Endothelial cell of umbilical vein (primary cell): ENCODE measurements around the gene CACNB1. TPM values are rescaled to one million over a fixed set of nuclear protein-coding genes. Genes with fewer than 3 reads are reported as not detected.

Experiments
- BruUV-seq: library from RNA; stranded (reverse); fragments of 400-500 nt; replicated peaks from 2 replicates; lab custom pipeline; 2021; lab: Mats Ljungman, UMichigan
- CTCF ChIA-PET: fragments of 300-600, 350-600 bp; sonication (Branson Sonifier 250); formaldehyde crosslinking; loops from one replicate; lab custom pipeline; 2021; ENCODE audit warnings: antibody characterized with exemption, inconsistent platforms; lab: Charles Lee
- POLR2A ChIA-PET: fragments of 300-600, 350-600 bp; sonication (Branson Sonifier 250); formaldehyde crosslinking; loops from one replicate; lab custom pipeline; 2021; ENCODE audit warnings: antibody characterized with exemption, inconsistent platforms; lab: Charles Lee
- DNase-seq: peaks from one replicate; pipeline ENCODE4 v3.0.0-alpha.2; 2011; ENCODE audit warnings: low read depth, low spot score
- FAIRE-seq: peaks from 2 replicates; lab custom pipeline; 2011; peaks lifted over from hg19 to GRCh38; lab: Jason Lieb, UNC
- H2AFZ ChIP-seq: 2 replicates; pipeline ENCODE4 v1.6.0; 2012; ENCODE audit warnings: low read depth, low read length, control low read depth, inconsistent platforms
- H3K27ac ChIP-seq: 2 replicates; pipeline ENCODE4 v1.5.1; 2011; ENCODE audit warnings: low read depth, mild to moderate bottlenecking, control low read depth, low read length, moderate library complexity; ENCODE audit not compliant: insufficient read depth
- H3K27me3 ChIP-seq, 2 experiments: 2 replicates each; pipeline versions ENCODE4 v1.6.0 to v1.6.1; 2011; ENCODE audit warnings: low read length in 2 of 2, mixed read lengths in 1 of 2; ENCODE audit not compliant: control insufficient read depth in 2 of 2, insufficient read depth in 2 of 2
- H3K36me3 ChIP-seq, 2 experiments: 2 replicates in 1 of 2; 3 replicates in 1 of 2; pipeline ENCODE4 v1.5.1; 2011; ENCODE audit warnings: low read length in 2 of 2, mild to moderate bottlenecking in 1 of 2, moderate library complexity in 1 of 2; ENCODE audit not compliant: control insufficient read depth in 2 of 2, insufficient read depth in 2 of 2; ENCODE audit errors: extremely low read depth in 1 of 2
- H3K4me1 ChIP-seq: 3 replicates; pipeline ENCODE4 v1.5.1; 2011; ENCODE audit warnings: mild to moderate bottlenecking, low read length; ENCODE audit not compliant: control insufficient read depth, insufficient read depth; ENCODE audit errors: extremely low read depth
- H3K4me2 ChIP-seq: 2 replicates; pipeline ENCODE4 v1.6.1; 2011; ENCODE audit warnings: low read length, control low read depth, mixed read lengths; ENCODE audit not compliant: insufficient read depth
- H3K4me3 ChIP-seq, 3 experiments: fragments of 200-600 bp in 1 of 3; sonication (generic), shearing (Covaris generic) in 1 of 3; replicated peaks in 1 of 3; 2 replicates each; pipeline ENCODE4 v1.5.1; 2011 to 2016; ENCODE audit warnings: control low read depth in 3 of 3, low read length in 3 of 3, mild to moderate bottlenecking in 2 of 3, inconsistent platforms in 1 of 3, low read depth in 1 of 3, moderate library complexity in 1 of 3; ENCODE audit not compliant: insufficient read depth in 1 of 3
- H3K79me2 ChIP-seq: 2 replicates; pipeline ENCODE4 v1.6.0; 2012; ENCODE audit warnings: low read length, inconsistent platforms; ENCODE audit not compliant: control insufficient read depth, insufficient read depth
- H3K9ac ChIP-seq: replicated peaks from 2 replicates; pipeline ENCODE3; 2011; ENCODE audit warnings: low read length, control low read depth; ENCODE audit not compliant: insufficient read depth; ENCODE audit errors: extremely low read depth
- H3K9me1 ChIP-seq: replicated peaks from 3 replicates; pipeline ENCODE4 v1.6.0; 2011; ENCODE audit warnings: mild to moderate bottlenecking, low read length; ENCODE audit not compliant: control insufficient read depth, insufficient read depth; ENCODE audit errors: extremely low read depth
- H3K9me3 ChIP-seq: replicated peaks from 2 replicates; pipeline ENCODE4 v1.5.1; 2012; ENCODE audit warnings: low read length, inconsistent platforms; ENCODE audit not compliant: control insufficient read depth, insufficient read depth
- H4K20me1 ChIP-seq: replicated peaks from 2 replicates; pipeline ENCODE3; 2011; ENCODE audit warnings: mild to moderate bottlenecking, low read length; ENCODE audit not compliant: control insufficient read depth, insufficient read depth; ENCODE audit errors: extremely low read depth
- EZH2 ChIP-seq: IDR thresholded peaks from 2 replicates; pipeline ENCODE4 v1.6.1; 2012; ENCODE audit warnings: borderline replicate concordance, low read depth, mild to moderate bottlenecking, moderate library complexity, low read length, inconsistent platforms; ENCODE audit not compliant: severe bottlenecking
- FOS ChIP-seq: IDR thresholded peaks from 2 replicates; pipeline ENCODE4 v1.6.1; 2011; ENCODE audit warnings: mild to moderate bottlenecking, low read length, moderate library complexity, borderline replicate concordance; ENCODE audit not compliant: insufficient read depth
- GATA2 ChIP-seq: IDR thresholded peaks from 2 replicates; pipeline ENCODE4 v1.7.0; 2011; ENCODE audit warnings: low read depth, mild to moderate bottlenecking, moderate library complexity, mixed read lengths, low read length; ENCODE audit not compliant: insufficient read length, insufficient read depth
- JUN ChIP-seq: IDR thresholded peaks from 2 replicates; pipeline ENCODE4 v1.6.1; 2011; ENCODE audit warnings: borderline replicate concordance, low read depth; ENCODE audit not compliant: insufficient read length, insufficient read depth
- MYC ChIP-seq: IDR thresholded peaks from one replicate; pipeline ENCODE4 v1.6.1; 2011; ENCODE audit warnings: mild to moderate bottlenecking, low read depth, low read length
- POLR2A ChIP-seq: IDR thresholded peaks from 2 replicates; pipeline ENCODE4 v1.6.1; 2012; ENCODE audit warnings: low read depth, mild to moderate bottlenecking, control low read depth, low read length
- POLR2AphosphoS5 ChIP-seq: IDR thresholded peaks from 2 replicates; pipeline ENCODE4 v1.6.1; 2012; ENCODE audit warnings: low read depth, mild to moderate bottlenecking, control low read depth, low read length, moderate library complexity; ENCODE audit not compliant: insufficient read depth
- dilution Hi-C: fragments of 300-500 bp; cut with MboI; formaldehyde crosslinking; loops from one replicate; pipeline ENCODE4 v1.15.0; 2019; ENCODE audit warnings: low sequenced_read_pairs; ENCODE audit not compliant: extremely low pct_ligation_motif_present
- intact Hi-C: fragments of 100-400 bp; cut with micrococcal nuclease; formaldehyde crosslinking; loops from one replicate; pipeline ENCODE4 v1.10.0; 2022
- polyA plus RNA-seq, 4 experiments: library from polyadenylated mRNA; depleted of rRNA in 3 of 4; stranded (reverse) in 3 of 4; unstranded in 1 of 4; fragments of >200 nt; gene quantifications; 2 replicates each; pipeline versions ENCODE4 v1.2.1 to v1.2.3, GENCODE V29; 2011 to 2012; ENCODE audit warnings: missing spikeins in 1 of 4
- total RNA-seq: library from RNA; stranded (reverse); gene quantifications from 2 replicates; pipeline ENCODE4 v1.2.3, GENCODE V29; 2021
- TF ChIP-seq, protein P1 (sequence below): IDR thresholded peaks from 2 replicates; pipeline ENCODE4 v1.6.1; 2011; ENCODE audit not compliant: insufficient read depth, insufficient read length
- TF ChIP-seq, protein P2 (sequence below), 2 donors: IDR thresholded peaks; 1 replicate in 1 of 2; 2 replicates in 1 of 2; pipeline ENCODE4 v1.5.1; 2011; ENCODE audit warnings: low read length in 2 of 2, mild to moderate bottlenecking in 2 of 2, moderate library complexity in 2 of 2, control low read depth in 1 of 2, inconsistent platforms in 1 of 2, low read depth in 1 of 2; ENCODE audit not compliant: insufficient read depth in 1 of 2; ENCODE audit errors: extremely low read depth in 1 of 2

CACNB1 gene
- total and polyA plus RNA-seq, 2 donors (not counting 3 experiments of a cell fraction or from before 2014, with no cell fraction given): 4.7 to 12.3 TPM

GRCh38 chr17:39150795-39151149 lies 46.7 kb downstream of the CACNB1 start:
- CTCF ChIA-PET: interaction anchor here (0.6 to 14.1 kb wide), 3 partner anchors 167 to 361 kb away, joined by 3 to 550 read pairs (median 3); no protein-coding TSS in a partner anchor
- Histone ChIP-seq H3K36me3 (no peaks in the 10 kb centered on the region), H4K20me1 (no peaks in the 10 kb centered on the region), H3K27ac (no peak overlapping the region), H3K27me3 (peaks cover 18 to 27% of the 10 kb centered on the region in 2 experiments), H2AFZ (no peak overlapping the region), H3K4me3 (no peak overlapping the region), H3K4me1 (peaks cover 8% of the 10 kb centered on the region), H3K4me2 (no peak overlapping the region), H3K9me3 (no peaks in the 10 kb centered on the region), H3K79me2 (no peaks in the 10 kb centered on the region), H3K9me1 (no peaks in the 10 kb centered on the region), H3K9ac (no peak overlapping the region)
- dilution Hi-C loops (no loop called here), intact Hi-C loops (loop anchor here (5.0 kb wide), 2 partner anchors 183 to 398 kb away; partner anchors contain the start of genes FBXO47 and PSMB3)
- FAIRE-seq (no peak), DNase-seq (no peak)
- TF ChIP-seq GATA2: no peak
- no peak for TF ChIP-seq EZH2
- TF ChIP-seq, protein P1, sequence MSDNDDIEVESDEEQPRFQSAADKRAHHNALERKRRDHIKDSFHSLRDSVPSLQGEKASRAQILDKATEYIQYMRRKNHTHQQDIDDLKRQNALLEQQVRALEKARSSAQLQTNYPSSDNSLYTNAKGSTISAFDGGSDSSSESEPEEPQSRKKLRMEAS: no peak
- TF ChIP-seq MYC: no peak
- TF ChIP-seq POLR2A: no peak
- TF ChIP-seq FOS: no peak
- TF ChIP-seq JUN: no peak
- no peak for TF ChIP-seq POLR2AphosphoS5
- TF ChIP-seq, protein P2, sequence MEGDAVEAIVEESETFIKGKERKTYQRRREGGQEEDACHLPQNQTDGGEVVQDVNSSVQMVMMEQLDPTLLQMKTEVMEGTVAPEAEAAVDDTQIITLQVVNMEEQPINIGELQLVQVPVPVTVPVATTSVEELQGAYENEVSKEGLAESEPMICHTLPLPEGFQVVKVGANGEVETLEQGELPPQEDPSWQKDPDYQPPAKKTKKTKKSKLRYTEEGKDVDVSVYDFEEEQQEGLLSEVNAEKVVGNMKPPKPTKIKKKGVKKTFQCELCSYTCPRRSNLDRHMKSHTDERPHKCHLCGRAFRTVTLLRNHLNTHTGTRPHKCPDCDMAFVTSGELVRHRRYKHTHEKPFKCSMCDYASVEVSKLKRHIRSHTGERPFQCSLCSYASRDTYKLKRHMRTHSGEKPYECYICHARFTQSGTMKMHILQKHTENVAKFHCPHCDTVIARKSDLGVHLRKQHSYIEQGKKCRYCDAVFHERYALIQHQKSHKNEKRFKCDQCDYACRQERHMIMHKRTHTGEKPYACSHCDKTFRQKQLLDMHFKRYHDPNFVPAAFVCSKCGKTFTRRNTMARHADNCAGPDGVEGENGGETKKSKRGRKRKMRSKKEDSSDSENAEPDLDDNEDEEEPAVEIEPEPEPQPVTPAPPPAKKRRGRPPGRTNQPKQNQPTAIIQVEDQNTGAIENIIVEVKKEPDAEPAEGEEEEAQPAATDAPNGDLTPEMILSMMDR (IDR thresholded peaks at IDR 0.05; ENCODE audit: extremely low read depth in 1 of 2, insufficient read depth in 1 of 2, low read depth in 1 of 2, low read length in 2 of 2): no peak
- POLR2A ChIA-PET: interaction anchor here (0.6 kb wide), 1 partner anchor 17 kb away, joined by 3 read pairs; no protein-coding TSS in a partner anchor
- BruUV-seq: no TSS peak
